ENCODE data around the gene PPCDC.
"Not testable (repeated sequence)": the region's sequence is repeated elsewhere in the genome, so short reads cannot be mapped to it uniquely, and the experiment has no call there.

The PPCDC gene

DNA sequence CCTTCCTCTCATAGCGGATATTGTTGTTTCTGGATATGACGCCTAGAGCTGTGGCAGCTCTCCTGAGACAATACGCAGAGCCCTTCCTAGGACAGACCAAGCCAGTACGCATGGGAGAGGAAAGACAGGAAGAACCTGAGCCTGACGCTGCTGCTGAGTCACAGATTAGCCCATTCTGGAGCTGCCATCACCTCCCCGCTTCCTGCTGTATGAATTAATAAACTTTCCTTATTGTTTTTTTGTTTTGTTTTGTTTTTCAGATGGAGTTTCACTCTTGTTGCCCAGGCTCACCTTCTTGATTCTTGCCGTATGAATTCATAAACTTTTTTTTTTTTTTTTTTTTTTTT is 67.0 kb downstream of the PPCDC start:
- TF ChIP-seq, protein P1, sequence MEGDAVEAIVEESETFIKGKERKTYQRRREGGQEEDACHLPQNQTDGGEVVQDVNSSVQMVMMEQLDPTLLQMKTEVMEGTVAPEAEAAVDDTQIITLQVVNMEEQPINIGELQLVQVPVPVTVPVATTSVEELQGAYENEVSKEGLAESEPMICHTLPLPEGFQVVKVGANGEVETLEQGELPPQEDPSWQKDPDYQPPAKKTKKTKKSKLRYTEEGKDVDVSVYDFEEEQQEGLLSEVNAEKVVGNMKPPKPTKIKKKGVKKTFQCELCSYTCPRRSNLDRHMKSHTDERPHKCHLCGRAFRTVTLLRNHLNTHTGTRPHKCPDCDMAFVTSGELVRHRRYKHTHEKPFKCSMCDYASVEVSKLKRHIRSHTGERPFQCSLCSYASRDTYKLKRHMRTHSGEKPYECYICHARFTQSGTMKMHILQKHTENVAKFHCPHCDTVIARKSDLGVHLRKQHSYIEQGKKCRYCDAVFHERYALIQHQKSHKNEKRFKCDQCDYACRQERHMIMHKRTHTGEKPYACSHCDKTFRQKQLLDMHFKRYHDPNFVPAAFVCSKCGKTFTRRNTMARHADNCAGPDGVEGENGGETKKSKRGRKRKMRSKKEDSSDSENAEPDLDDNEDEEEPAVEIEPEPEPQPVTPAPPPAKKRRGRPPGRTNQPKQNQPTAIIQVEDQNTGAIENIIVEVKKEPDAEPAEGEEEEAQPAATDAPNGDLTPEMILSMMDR (IDR thresholded peaks at IDR 0.05): no peak
- H3K4me1 ChIP-seq: no peaks in the 10 kb centered on the region

DNA sequence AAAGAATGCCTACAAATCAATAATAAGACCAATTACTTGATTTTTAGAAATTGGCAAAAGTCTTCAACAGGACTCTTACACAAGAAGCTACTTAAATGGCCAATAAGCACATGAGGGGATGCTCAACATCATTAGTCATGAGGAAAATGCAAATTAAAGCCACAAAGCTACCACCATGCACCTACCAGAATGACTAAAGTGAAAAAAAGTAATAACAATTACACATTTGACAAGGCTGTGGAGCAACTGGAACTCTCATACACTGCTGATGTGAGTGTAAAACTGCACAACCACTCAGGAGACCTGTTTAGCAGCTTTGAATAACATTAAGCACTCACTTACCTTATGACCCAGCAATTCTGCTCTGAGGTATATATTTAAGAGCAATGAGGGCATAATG is 68.4 kb downstream of the PPCDC start:
- Histone ChIP-seq H3K27me3 (no peaks in the 10 kb centered on the region), H3K9me3 (no peaks in the 10 kb centered on the region), H3K27ac (no peak overlapping the region), H3K4me1 (no peaks in the 10 kb centered on the region), H3K4me3 (no peak overlapping the region), H3K36me3 (no peaks in the 10 kb centered on the region)
- TF ChIP-seq, protein P1 (IDR thresholded peaks at IDR 0.05): no peak
- intact Hi-C loops (cut with DNase I; ENCODE audit: low total_unique reads): no loop called here
- DNase-seq: no peak

More for the DNA sequence above, 67.0 kb downstream of the PPCDC start:
- peak in 1 of 2 donors; percentile 49 for DNase-seq
- H3K9me3 ChIP-seq: peaks cover 0 to 3% (median 0%) of the 10 kb centered on the region in 3 donors
- no peaks in the 10 kb centered on the region for H3K36me3 ChIP-seq
- no peak overlapping the region for H3K4me3 ChIP-seq
- peak overlapping the region in 1 of 2 donors; percentile 61 for H3K27ac ChIP-seq
- no peaks in the 10 kb centered on the region for H3K27me3 ChIP-seq
- intact Hi-C loops (cut with DNase I; ENCODE audit: low total_unique reads): no loop called here

DNA sequence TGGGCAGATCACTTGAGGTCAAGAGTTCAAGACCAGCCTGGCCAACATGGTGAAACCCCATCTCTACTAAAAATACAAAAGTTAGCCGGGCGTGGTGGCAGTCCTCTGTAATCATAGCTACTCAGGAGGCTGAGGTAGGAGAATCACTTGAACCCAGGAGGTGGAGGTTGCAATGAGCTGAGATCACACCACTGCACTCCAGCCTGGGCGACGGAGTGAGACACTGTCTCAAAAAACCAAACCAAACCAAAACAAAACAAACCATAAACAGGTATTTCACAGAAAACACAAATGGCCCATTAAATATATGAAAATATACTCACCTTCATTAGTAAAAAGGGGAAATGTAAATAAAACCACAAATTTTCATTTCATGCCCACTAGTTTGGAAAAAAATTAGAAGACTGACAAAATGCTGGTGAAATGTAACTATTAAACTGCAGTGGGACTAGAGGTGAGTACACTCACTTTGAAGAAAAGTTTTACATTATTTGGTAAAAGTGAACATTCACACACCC is 71.6 kb downstream of the PPCDC start:
- intact Hi-C loops (cut with DNase I; ENCODE audit: low total_unique reads); H3K4me3 ChIP-seq; H3K9me3 ChIP-seq; H3K4me1 ChIP-seq; DNase-seq; H3K27ac ChIP-seq; H3K27me3 ChIP-seq; H3K36me3 ChIP-seq: not testable (repeated sequence)

DNA sequence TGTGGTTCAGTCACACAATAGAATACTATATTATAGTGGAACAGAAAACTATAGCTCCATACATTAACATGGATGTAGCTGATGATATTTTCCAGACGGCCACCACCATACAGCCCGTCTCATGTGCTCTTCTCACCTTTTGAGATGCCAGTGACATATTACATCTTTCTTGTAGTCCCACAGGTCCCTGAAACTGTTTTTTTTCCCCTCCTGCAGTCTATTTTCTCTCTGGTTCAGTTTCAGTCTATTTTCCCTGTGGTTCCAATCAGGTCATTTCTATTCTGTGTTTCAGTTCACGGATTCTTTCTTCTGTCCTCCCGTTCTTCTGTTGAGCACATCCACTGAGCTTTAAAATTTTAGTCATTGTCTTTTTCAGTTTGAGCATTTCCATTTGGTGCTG is 72.2 kb downstream of the PPCDC start:
- DNase-seq: no peak
- H3K9me3 ChIP-seq: no peaks in the 10 kb centered on the region
- no peak overlapping the region for H3K27ac ChIP-seq
- no peaks in the 10 kb centered on the region for H3K36me3 ChIP-seq
- intact Hi-C loops (cut with DNase I; ENCODE audit: low total_unique reads): no loop called here
- TF ChIP-seq, protein P1 (IDR thresholded peaks at IDR 0.05): no peak
- no peak overlapping the region for H3K4me3 ChIP-seq
- H3K27me3 ChIP-seq: no peaks in the 10 kb centered on the region
- H3K4me1 ChIP-seq: no peaks in the 10 kb centered on the region

DNA sequence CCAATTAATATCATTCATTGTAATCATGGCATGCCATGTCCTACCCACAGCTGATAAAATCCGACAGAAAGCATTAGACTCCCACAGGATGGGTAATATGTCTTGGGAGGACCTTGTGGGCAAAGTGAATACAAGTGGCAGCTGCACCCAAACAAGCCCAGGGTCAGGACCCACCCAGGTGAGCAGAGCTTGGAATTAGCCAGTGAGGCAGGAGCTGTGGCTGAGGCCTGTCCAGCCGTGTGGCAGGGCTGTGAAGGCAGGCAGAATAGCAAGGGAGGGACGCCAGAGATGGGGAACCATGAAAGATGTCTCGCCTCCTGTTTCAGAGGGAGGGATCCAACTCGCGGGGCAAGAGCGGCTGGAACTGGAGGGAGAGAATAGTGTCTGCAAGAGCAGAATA is 74.5 kb downstream of the PPCDC start:
- Histone ChIP-seq H3K4me3 (no peak overlapping the region), H3K9me3 (no peaks in the 10 kb centered on the region), H3K27me3 (no peaks in the 10 kb centered on the region), H3K27ac (no peak overlapping the region), H3K36me3 (no peaks in the 10 kb centered on the region), H3K4me1 (no peaks in the 10 kb centered on the region)
- no peak for DNase-seq
- intact Hi-C loops (cut with DNase I; ENCODE audit: low total_unique reads): no loop called here
- TF ChIP-seq, protein P1 (IDR thresholded peaks at IDR 0.05): no peak

DNA sequence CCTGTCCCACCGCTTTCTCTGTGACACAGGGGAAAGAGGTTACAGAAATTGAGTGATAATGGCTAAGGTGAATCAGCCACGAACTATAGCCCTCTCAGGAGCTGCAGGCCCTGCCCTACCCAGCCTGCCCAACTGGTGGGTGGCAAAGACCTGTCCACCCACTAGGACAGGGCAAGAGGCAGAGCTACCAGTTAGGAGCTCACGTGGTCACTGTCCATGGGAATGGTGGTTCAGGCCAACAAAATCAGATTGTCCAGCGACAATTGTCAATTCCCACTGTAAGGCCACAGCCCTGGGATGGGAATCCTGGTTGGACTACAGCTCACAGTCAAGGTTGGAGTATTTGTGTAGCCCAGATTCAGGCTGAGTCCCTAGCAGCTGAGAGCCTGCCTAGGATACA is 75.0 kb downstream of the PPCDC start:
- H3K4me1 ChIP-seq: no peaks in the 10 kb centered on the region
- no peak for DNase-seq
- H3K27ac ChIP-seq: no peak overlapping the region
- intact Hi-C loops (cut with DNase I; ENCODE audit: low total_unique reads): no loop called here
- no peaks in the 10 kb centered on the region for H3K9me3 ChIP-seq
- H3K27me3 ChIP-seq: no peaks in the 10 kb centered on the region
- H3K4me3 ChIP-seq: no peak overlapping the region
- no peaks in the 10 kb centered on the region for H3K36me3 ChIP-seq
- TF ChIP-seq, protein P1 (IDR thresholded peaks at IDR 0.05): no peak

Data from tibial artery (tissue), 4 donors.